Measurements from ENCODE around the gene ZNF208. TPM values are rescaled to one million over a fixed set of nuclear protein-coding genes. Genes with fewer than 3 reads are reported as not detected.
"Not testable (repeated sequence)": the region's sequence is repeated elsewhere in the genome, so short reads cannot be mapped to it uniquely, and the experiment has no call there.

Gene ZNF208
- 1 to 10 TPM in 3 of 4 donors, under 1 TPM in 1; 0.55 to 5.6 (median 2.7) TPM for total RNA-seq

DNA sequence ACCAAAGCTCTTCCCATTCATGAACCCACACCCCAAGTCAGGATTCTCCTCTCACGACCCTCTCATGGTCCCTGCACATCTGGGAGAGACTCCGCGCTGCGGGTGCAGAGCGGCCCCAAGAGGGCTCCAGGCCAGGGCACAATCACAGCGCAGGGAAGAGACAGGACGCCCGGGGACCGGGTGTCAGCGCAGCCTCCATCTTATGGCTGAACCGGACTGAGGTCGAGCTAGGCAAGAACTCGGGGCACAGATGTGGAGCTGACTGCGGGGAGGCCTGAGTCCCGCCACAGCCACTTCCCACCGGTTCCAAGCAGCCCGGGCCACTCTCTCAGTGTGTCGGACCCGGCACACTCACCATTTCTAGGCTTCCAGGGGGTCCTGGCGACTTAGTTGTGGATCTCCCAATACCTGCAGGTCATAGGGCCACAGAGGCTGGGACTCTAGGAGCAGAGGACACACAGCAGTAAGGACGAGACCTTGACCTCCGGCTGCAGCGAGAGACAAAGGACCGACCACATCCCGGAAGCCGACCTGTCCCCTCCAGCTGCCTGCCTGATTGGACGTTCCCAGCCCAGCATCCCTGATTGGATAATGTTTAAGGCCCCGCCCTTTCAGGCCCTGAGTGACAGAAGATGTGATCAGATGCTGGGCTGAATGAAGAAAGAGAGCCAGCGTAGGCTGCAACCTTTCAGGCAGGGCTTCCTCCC, at the start of gene ZNF208:
Gene ZNF208, minus strand, starts transcription at position 507 of the 707 bp plus-strand sequence. Its CDS starts 149 bp downstream, at position 358.
- peak in 1 of 2 donors; percentile 56 for DNase-seq (ENCODE audit: low spot score in 2 of 2)
- not testable (repeated sequence) for H3K27ac ChIP-seq, H3K9me3 ChIP-seq, H3K4me1 ChIP-seq, H3K27me3 ChIP-seq, H3K36me3 ChIP-seq
- H3K4me3 ChIP-seq: peak within 1 kb of the TSS; percentile 43
- WGBS: 8% methylated on average over 13 of the region's 29 CpGs

DNA sequence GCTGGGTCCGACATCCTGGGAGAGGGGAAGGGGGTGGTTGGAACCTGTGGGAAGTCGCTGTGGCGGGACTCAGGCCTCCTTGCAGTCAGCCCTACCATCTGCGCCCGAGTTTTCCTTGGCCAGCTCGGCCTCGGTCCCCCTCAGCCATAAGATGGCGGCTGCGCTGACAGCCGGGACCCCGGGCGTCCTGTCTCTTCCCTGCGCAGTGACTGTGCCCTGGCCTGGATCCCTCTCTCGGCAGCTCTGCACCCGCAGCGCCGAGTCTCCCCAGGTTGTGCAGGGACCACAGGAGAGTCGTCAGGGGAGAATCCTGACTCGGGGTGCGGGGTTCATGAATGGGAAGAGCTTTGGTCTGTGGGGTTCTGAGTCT, 41.9 kb upstream of the ZNF208 start:
- H3K36me3 ChIP-seq: no peaks in the 10 kb centered on the region
- WGBS: 1% methylated on average over 9 of the region's 20 CpGs
- peaks cover 4% of the 10 kb centered on the region for H3K9me3 ChIP-seq
- H3K27me3 ChIP-seq: no peaks in the 10 kb centered on the region
- no peaks in the 10 kb centered on the region for H3K4me1 ChIP-seq
- no peak for DNase-seq (ENCODE audit: low spot score in 2 of 2)
- peak overlapping the region; percentile 50 for H3K27ac ChIP-seq
- TF ChIP-seq EP300 (IDR thresholded peaks at IDR 0.05) (no peak), POLR2A (IDR thresholded peaks at IDR 0.05) (no peak), POLR2AphosphoS5 (IDR thresholded peaks at IDR 0.05) (no peak)
- TF ChIP-seq, protein P1, sequence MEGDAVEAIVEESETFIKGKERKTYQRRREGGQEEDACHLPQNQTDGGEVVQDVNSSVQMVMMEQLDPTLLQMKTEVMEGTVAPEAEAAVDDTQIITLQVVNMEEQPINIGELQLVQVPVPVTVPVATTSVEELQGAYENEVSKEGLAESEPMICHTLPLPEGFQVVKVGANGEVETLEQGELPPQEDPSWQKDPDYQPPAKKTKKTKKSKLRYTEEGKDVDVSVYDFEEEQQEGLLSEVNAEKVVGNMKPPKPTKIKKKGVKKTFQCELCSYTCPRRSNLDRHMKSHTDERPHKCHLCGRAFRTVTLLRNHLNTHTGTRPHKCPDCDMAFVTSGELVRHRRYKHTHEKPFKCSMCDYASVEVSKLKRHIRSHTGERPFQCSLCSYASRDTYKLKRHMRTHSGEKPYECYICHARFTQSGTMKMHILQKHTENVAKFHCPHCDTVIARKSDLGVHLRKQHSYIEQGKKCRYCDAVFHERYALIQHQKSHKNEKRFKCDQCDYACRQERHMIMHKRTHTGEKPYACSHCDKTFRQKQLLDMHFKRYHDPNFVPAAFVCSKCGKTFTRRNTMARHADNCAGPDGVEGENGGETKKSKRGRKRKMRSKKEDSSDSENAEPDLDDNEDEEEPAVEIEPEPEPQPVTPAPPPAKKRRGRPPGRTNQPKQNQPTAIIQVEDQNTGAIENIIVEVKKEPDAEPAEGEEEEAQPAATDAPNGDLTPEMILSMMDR (IDR thresholded peaks at IDR 0.05): no peak
- H3K4me3 ChIP-seq: peak overlapping the region; percentile 58

DNA sequence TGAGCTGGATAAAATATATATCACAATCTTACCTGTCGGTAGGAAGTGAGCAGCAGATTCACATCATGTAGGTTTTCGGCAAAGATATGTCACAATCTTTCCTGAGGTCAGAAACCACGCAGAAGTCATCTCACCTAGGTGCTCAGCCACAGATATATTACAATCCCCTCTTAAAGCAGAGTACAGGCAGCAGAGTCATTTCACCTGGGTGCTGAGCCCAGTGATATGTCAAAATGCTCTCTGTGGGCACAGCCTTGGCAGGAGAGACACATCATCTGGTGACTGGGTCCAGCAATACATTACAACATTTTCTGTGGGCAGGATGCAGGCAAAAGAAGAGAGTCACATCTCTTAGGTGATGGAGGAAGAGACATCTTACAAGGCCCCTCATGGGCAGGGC, 30.4 kb upstream of the ZNF208 start:
- H3K36me3 ChIP-seq; DNase-seq (ENCODE audit: low spot score in 2 of 2); H3K4me1 ChIP-seq; H3K9me3 ChIP-seq; H3K27ac ChIP-seq; H3K27me3 ChIP-seq; H3K4me3 ChIP-seq: not testable (repeated sequence)
- 62% methylated on average over 3 of the region's 3 CpGs for WGBS

DNA sequence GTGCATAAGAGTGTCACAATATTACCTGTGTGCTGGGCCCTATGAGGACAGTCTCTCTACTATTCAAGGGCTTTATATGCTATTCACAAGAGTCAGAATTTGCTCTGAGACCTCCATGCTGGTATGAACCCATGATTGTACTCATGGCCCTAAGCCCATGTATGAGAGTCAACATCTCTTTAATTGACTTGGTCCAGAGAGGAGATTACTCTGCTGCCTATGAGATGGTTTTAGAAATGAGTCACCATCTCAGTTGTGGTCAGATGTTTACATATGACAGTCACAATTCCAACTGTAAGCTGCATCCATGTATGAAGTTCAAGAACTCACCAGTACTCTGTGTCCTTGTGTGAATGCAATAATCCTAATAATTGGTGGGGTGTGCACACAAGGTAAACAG, 19.9 kb upstream of the ZNF208 start:
- Histone ChIP-seq H3K9me3 (no peaks in the 10 kb centered on the region), H3K36me3 (no peaks in the 10 kb centered on the region), H3K4me1 (no peaks in the 10 kb centered on the region), H3K27me3 (no peaks in the 10 kb centered on the region), H3K4me3 (no peak overlapping the region), H3K27ac (no peak overlapping the region)
- DNase-seq (ENCODE audit: low spot score in 2 of 2): no peak
- TF ChIP-seq EP300 (IDR thresholded peaks at IDR 0.05): no peak
- no peak for TF ChIP-seq POLR2AphosphoS5 (IDR thresholded peaks at IDR 0.05)
- TF ChIP-seq, protein P1 (IDR thresholded peaks at IDR 0.05): no peak
- TF ChIP-seq POLR2A (IDR thresholded peaks at IDR 0.05): no peak

DNA sequence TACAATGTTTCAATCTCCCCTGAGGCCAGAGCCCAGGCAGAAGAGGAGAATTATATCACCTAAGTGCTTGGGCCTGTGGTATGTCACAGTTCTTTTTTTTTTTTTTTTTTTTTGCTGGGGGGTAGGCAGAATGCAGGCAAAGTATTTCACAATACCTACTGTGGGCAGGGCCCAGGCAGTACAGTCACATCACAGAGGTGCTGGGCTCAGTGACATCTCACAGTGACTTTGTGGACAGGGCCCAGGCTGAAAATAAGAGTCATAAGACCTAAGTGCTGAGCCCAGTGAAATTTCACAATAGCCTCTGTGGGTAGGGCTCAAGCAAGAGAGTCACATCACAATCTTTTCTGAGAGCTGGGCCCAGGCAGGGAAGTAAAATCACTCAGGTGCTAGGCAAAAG, 15.9 kb upstream of the ZNF208 start:
- H3K27me3 ChIP-seq: no peaks in the 10 kb centered on the region
- no peaks in the 10 kb centered on the region for H3K4me1 ChIP-seq
- no peak for DNase-seq (ENCODE audit: low spot score in 2 of 2)
- H3K27ac ChIP-seq: no peak overlapping the region
- H3K9me3 ChIP-seq: no peaks in the 10 kb centered on the region
- TF ChIP-seq POLR2A (IDR thresholded peaks at IDR 0.05) (no peak), EP300 (IDR thresholded peaks at IDR 0.05) (no peak), POLR2AphosphoS5 (IDR thresholded peaks at IDR 0.05) (no peak)
- TF ChIP-seq, protein P1 (IDR thresholded peaks at IDR 0.05): no peak
- no peak overlapping the region for H3K4me3 ChIP-seq
- no peaks in the 10 kb centered on the region for H3K36me3 ChIP-seq

DNA sequence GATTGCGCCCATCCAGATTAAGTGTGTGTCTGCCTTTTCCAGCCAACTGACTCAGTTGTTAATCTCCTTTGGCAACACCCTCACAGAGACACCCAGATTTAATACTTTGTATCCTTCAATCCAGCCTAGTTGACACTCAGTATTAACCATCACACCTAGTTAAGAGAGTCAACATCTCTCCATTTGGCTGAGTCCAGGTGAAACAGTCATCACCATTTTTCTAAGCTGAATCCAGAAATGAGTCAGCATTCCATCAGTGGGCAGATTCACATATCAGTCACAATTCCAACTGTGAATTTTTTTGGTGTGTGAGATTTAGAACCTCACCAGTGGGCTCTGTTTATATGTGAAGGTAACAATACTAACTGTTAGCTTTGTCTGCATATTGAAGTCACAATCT, 14.8 kb upstream of the ZNF208 start:
- H3K4me1 ChIP-seq; H3K4me3 ChIP-seq; H3K9me3 ChIP-seq; H3K36me3 ChIP-seq; H3K27me3 ChIP-seq; DNase-seq (ENCODE audit: low spot score in 2 of 2); H3K27ac ChIP-seq: not testable (repeated sequence)
- 94% methylated on average over 1 of the region's 1 CpG for WGBS

DNA sequence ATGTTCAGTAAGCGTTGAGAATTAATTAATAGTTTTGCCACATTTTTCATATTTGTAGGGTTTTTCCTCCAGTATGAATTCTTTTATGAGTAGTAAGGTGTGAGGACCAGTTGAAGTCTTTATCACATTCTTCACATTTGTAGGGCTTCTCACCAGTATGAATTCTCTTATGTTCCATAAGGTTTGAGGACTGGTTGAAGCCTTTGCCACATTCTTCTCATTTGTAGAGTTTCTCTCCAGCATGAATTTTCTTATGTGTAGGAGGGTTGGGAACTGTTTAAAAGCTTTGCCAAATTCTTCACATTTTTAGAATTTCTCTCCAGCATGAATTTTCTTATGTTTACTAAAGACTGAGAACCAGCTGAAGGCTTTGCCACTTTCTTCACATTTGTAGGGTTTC, 40.3 kb downstream of the ZNF208 start:
- H3K27me3 ChIP-seq: no peaks in the 10 kb centered on the region
- no peaks in the 10 kb centered on the region for H3K36me3 ChIP-seq
- H3K4me1 ChIP-seq: no peaks in the 10 kb centered on the region
- H3K4me3 ChIP-seq: no peak overlapping the region
- no peak for TF ChIP-seq POLR2AphosphoS5 (IDR thresholded peaks at IDR 0.05)
- no peak for TF ChIP-seq POLR2A (IDR thresholded peaks at IDR 0.05)
- no peak for TF ChIP-seq EP300 (IDR thresholded peaks at IDR 0.05)
- TF ChIP-seq, protein P1 (IDR thresholded peaks at IDR 0.05): no peak
- no peak overlapping the region for H3K27ac ChIP-seq
- DNase-seq (ENCODE audit: low spot score in 2 of 2): no peak
- 100% methylated on average over 1 of the region's 1 CpG for WGBS
- H3K9me3 ChIP-seq: peaks cover 64% of the 10 kb centered on the region

Measured in suprapubic skin (tissue), 4 donors.